Measurements from ENCODE around the gene ADAMTSL1. TPM values are rescaled to one million over a fixed set of nuclear protein-coding genes. Genes with fewer than 3 reads are reported as not detected.

ADAMTSL1 gene
- total and polyA plus RNA-seq, 2 donors from 2014 or later: 3.0 to 27.3 TPM

DNA sequence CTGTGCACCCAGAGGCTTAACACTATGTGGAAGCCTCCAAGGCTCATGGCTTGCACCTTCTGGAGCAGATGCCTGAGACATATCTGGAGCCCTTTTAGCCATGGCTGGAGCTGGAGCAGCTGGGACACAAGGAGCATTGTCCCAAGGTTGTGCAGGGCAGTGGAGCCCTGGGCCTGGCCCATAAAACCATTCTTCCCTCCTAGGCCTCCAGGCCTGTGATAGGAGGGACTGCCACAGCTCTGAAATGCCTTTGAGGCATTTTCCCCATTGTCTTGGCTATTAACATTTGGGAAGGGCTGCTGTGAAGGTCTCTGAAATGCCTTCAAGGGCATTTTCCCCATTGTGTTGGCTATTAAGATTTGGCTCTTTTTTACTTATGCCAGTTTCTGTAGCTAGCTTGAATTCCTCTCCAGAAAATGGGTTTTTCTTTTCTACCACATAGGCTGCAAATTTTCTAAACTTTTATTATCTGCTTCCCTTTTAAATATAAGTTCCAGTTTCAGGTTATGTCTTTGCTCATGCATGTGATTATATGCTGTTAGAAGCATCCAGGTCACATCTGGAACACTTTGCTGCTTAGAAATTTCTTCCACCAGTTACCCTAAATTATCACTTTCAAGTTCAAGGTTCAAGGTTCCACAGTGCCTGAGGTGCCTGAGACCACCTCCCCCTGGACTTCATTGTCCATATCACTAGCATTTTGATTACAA is 221.2 kb downstream of the ADAMTSL1 start:
- no peak overlapping the region for H3K9ac ChIP-seq (ENCODE audit: low read length in 3 of 3)
- TF ChIP-seq, protein P1, sequence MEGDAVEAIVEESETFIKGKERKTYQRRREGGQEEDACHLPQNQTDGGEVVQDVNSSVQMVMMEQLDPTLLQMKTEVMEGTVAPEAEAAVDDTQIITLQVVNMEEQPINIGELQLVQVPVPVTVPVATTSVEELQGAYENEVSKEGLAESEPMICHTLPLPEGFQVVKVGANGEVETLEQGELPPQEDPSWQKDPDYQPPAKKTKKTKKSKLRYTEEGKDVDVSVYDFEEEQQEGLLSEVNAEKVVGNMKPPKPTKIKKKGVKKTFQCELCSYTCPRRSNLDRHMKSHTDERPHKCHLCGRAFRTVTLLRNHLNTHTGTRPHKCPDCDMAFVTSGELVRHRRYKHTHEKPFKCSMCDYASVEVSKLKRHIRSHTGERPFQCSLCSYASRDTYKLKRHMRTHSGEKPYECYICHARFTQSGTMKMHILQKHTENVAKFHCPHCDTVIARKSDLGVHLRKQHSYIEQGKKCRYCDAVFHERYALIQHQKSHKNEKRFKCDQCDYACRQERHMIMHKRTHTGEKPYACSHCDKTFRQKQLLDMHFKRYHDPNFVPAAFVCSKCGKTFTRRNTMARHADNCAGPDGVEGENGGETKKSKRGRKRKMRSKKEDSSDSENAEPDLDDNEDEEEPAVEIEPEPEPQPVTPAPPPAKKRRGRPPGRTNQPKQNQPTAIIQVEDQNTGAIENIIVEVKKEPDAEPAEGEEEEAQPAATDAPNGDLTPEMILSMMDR (IDR thresholded peaks at IDR 0.05; ENCODE audit: borderline replicate concordance, extremely low read depth, insufficient read depth): no peak
- DNase-seq: no peak

DNA sequence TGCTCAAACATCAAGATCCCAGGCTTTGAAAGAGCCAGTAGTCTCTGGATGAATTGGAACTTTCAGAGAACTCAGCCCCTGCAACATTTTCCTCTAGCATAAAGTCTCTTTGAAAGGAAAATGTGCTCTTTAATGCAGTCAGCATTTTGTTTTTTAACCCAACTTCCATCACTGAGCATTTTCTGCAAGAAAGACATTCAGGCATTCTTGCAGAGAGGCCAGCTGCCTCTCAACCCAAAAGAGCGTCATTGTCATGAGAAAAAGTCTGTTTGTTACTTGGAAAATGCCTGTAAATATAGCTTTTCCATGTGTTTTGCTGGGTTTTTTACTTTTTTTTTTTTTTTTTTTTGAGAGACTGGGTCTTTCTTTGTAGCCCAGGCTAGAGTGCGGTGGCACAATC is 225.0 kb downstream of the ADAMTSL1 start:
- Histone ChIP-seq H3K36me3 (ENCODE audit: control insufficient read depth in 2 of 3, insufficient read depth in 3 of 3, low read length in 3 of 3) (no peaks in the 10 kb centered on the region), H3K27ac (ENCODE audit: low read depth in 2 of 2, low read length in 2 of 2) (no peak overlapping the region), H3K27me3 (ENCODE audit: control insufficient read depth, insufficient read depth, low read length) (no peaks in the 10 kb centered on the region), H3K9me3 (ENCODE audit: control insufficient read depth in 2 of 3, insufficient read depth in 1 of 3, low read length in 3 of 3) (peaks cover 0 to 9% (median 0%) of the 10 kb centered on the region in 3 donors), H3K9ac (ENCODE audit: low read length in 3 of 3) (no peak overlapping the region), H3K4me3 (ENCODE audit: low read length in 3 of 3) (no peak overlapping the region), H3K4me1 (ENCODE audit: control insufficient read depth in 2 of 3, insufficient read depth in 2 of 3, low read depth in 1 of 3, low read length in 3 of 3) (no peaks in the 10 kb centered on the region)
- DNase-seq (no peak), FAIRE-seq (no peak)
- intact Hi-C loops (cut with DNase I): no loop called here
- TF ChIP-seq, protein P1 (IDR thresholded peaks at IDR 0.05; ENCODE audit: borderline replicate concordance, extremely low read depth, insufficient read depth): no peak

More for the DNA sequence above, 221.2 kb downstream of the ADAMTSL1 start:
- Histone ChIP-seq H3K27me3 (ENCODE audit: control insufficient read depth, insufficient read depth, low read length) (no peaks in the 10 kb centered on the region), H3K9me3 (ENCODE audit: control insufficient read depth in 2 of 3, insufficient read depth in 1 of 3, low read length in 3 of 3) (peaks cover 0 to 9% (median 0%) of the 10 kb centered on the region in 3 donors), H3K27ac (ENCODE audit: low read depth in 2 of 2, low read length in 2 of 2) (no peak overlapping the region), H3K4me3 (ENCODE audit: low read length in 3 of 3) (no peak overlapping the region), H3K36me3 (ENCODE audit: control insufficient read depth in 2 of 3, insufficient read depth in 3 of 3, low read length in 3 of 3) (no peaks in the 10 kb centered on the region), H3K4me1 (ENCODE audit: control insufficient read depth in 2 of 3, insufficient read depth in 2 of 3, low read depth in 1 of 3, low read length in 3 of 3) (peaks cover 0 to 2% (median 0%) of the 10 kb centered on the region in 3 donors)
- FAIRE-seq: no peak
- intact Hi-C loops (cut with DNase I): no loop called here

DNA sequence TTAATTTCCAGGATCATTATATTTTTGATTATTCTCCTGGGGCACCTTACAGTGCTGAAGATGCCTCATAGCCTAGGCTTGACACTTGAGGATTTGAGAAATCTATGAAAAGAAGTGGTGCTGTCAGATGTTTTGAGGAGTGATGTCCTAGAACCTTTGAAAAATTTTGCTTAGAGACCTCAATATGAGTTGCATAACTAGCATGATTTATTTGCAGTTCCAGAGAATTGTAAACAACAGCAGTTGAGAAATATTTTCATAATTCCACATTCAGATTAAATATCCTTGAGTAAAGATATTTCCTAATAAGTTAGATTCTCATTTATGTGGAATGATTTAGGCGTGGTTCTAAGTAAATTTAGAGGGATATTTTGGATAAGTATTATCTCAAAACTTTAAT is 225.8 kb downstream of the ADAMTSL1 start:
- no peak for FAIRE-seq
- TF ChIP-seq, protein P1 (IDR thresholded peaks at IDR 0.05; ENCODE audit: borderline replicate concordance, extremely low read depth, insufficient read depth): no peak
- Histone ChIP-seq H3K36me3 (ENCODE audit: control insufficient read depth in 2 of 3, insufficient read depth in 3 of 3, low read length in 3 of 3) (no peaks in the 10 kb centered on the region), H3K4me3 (ENCODE audit: low read length in 3 of 3) (no peak overlapping the region), H3K4me1 (ENCODE audit: control insufficient read depth in 2 of 3, insufficient read depth in 2 of 3, low read depth in 1 of 3, low read length in 3 of 3) (no peaks in the 10 kb centered on the region), H3K9ac (ENCODE audit: low read length in 3 of 3) (no peak overlapping the region), H3K27ac (ENCODE audit: low read depth in 2 of 2, low read length in 2 of 2) (no peak overlapping the region), H3K27me3 (ENCODE audit: control insufficient read depth, insufficient read depth, low read length) (no peaks in the 10 kb centered on the region), H3K9me3 (ENCODE audit: control insufficient read depth in 2 of 3, insufficient read depth in 1 of 3, low read length in 3 of 3) (peaks cover 0 to 7% (median 0%) of the 10 kb centered on the region in 3 donors)
- no peak for DNase-seq
- intact Hi-C loops (cut with DNase I): no loop called here
